HEK293 (cell line): ENCODE data around the gene PRPF19.

Experiments used
- CTCF ChIA-PET: fragments of 350-600 bp; formaldehyde crosslinking; extraction: SDS; loops from one replicate; lab custom pipeline; 2021; ENCODE audit warnings: antibody characterized with exemption; lab: Yijun Ruan, JAX
- POLR2A ChIA-PET: fragments of 300-600 bp; formaldehyde crosslinking; extraction: SDS; loops from one replicate; lab custom pipeline; 2020; ENCODE audit warnings: antibody characterized with exemption, inconsistent platforms; lab: Yijun Ruan, JAX
- H3K27ac ChIP-seq: fragments of 200-500 bp; sonication (Bioruptor generic); 2 replicates; pipeline ENCODE4 v1.5.1; 2014; ENCODE audit warnings: low read depth, low read length, control low read depth, inconsistent platforms; ENCODE audit errors: extremely low read depth
- H3K36me3 ChIP-seq, 2 experiments: fragments of 200-500 bp in 1 of 2; sonication (Bioruptor generic) in 1 of 2; 1 replicate in 1 of 2; 2 replicates in 1 of 2; pipeline ENCODE4 v1.5.1; 2014 to 2017; ENCODE audit warnings: inconsistent platforms in 2 of 2, low read length in 2 of 2; ENCODE audit not compliant: control insufficient read depth in 2 of 2, insufficient read depth in 1 of 2
- H3K4me1 ChIP-seq: fragments of 200-500 bp; sonication (Bioruptor generic); 2 replicates; pipeline ENCODE4 v1.5.1; 2014; ENCODE audit warnings: mild to moderate bottlenecking, low read length, inconsistent platforms; ENCODE audit not compliant: control insufficient read depth, insufficient read depth
- H3K4me3 ChIP-seq: 2 replicates; pipeline ENCODE4 v1.5.1; 2011; ENCODE audit warnings: low read depth, mild to moderate bottlenecking, control low read depth, low read length, moderate library complexity
- H3K9me3 ChIP-seq: fragments of 200-500 bp; sonication (Bioruptor generic); 2 replicates; pipeline ENCODE4 v1.5.1; 2014; ENCODE audit warnings: low read depth, low read length, inconsistent platforms; ENCODE audit not compliant: control insufficient read depth, insufficient read depth
- BCL11A ChIP-seq: fragments of 450-650 bp; formaldehyde crosslinking; IDR thresholded peaks from 2 replicates; pipeline ENCODE4 v1.5.1; 2016; ENCODE audit warnings: low read depth, missing biosample characterization, missing genetic modification characterization
- BCL11B ChIP-seq: fragments of 450-650 bp; formaldehyde crosslinking; IDR thresholded peaks from 2 replicates; pipeline ENCODE4 v1.5.1; 2016; ENCODE audit warnings: low read depth, missing biosample characterization, missing genetic modification characterization
- GLI4 ChIP-seq: fragments of 450-650 bp; formaldehyde crosslinking; IDR thresholded peaks from 2 replicates; pipeline ENCODE4 v1.5.1; 2016; ENCODE audit warnings: missing biosample characterization, missing genetic modification characterization
- KLF8 ChIP-seq: fragments of 450-650 bp; formaldehyde crosslinking; IDR thresholded peaks from 2 replicates; pipeline ENCODE4 v1.5.1; 2016; ENCODE audit warnings: missing biosample characterization, missing genetic modification characterization
- ZBTB1 ChIP-seq: fragments of 450-650 bp; formaldehyde crosslinking; IDR thresholded peaks from 2 replicates; pipeline ENCODE4 v1.5.1; 2016; ENCODE audit warnings: missing biosample characterization, missing genetic modification characterization
- ZIC2 ChIP-seq: fragments of 450-650 bp; formaldehyde crosslinking; IDR thresholded peaks from 2 replicates; pipeline ENCODE4 v1.5.1; 2016; ENCODE audit warnings: missing biosample characterization, missing genetic modification characterization
- ZNF140 ChIP-seq: fragments of 450-650 bp; formaldehyde crosslinking; IDR thresholded peaks from 2 replicates; pipeline ENCODE4 v1.5.1; 2016; ENCODE audit warnings: missing biosample characterization, missing genetic modification characterization
- ZNF16 ChIP-seq: fragments of 450-650 bp; formaldehyde crosslinking; IDR thresholded peaks from 2 replicates; pipeline ENCODE4 v1.5.1; 2016; ENCODE audit warnings: low read depth, missing biosample characterization, missing genetic modification characterization
- ZNF239 ChIP-seq: fragments of 450-650 bp; formaldehyde crosslinking; IDR thresholded peaks from 2 replicates; pipeline ENCODE4 v1.5.1; 2016; ENCODE audit warnings: missing biosample characterization, missing genetic modification characterization
- ZNF302 ChIP-seq: fragments of 450-650 bp; formaldehyde crosslinking; IDR thresholded peaks from 2 replicates; pipeline ENCODE4 v1.5.1; 2016; ENCODE audit warnings: missing biosample characterization, missing genetic modification characterization, low read depth
- ZNF311 ChIP-seq: fragments of 450-650 bp; formaldehyde crosslinking; IDR thresholded peaks from 2 replicates; pipeline ENCODE4 v1.5.1; 2017; ENCODE audit warnings: missing biosample characterization, missing genetic modification characterization, borderline replicate concordance
- ZNF416 ChIP-seq: fragments of 450-650 bp; formaldehyde crosslinking; IDR thresholded peaks from 2 replicates; pipeline ENCODE4 v1.5.1; 2016; ENCODE audit warnings: missing biosample characterization, missing genetic modification characterization
- ZNF426 ChIP-seq: fragments of 450-650 bp; formaldehyde crosslinking; IDR thresholded peaks from 2 replicates; pipeline ENCODE4 v1.5.1; 2017; ENCODE audit warnings: missing biosample characterization, missing genetic modification characterization, mild to moderate bottlenecking, inconsistent platforms, moderate library complexity
- ZNF610 ChIP-seq: fragments of 450-650 bp; formaldehyde crosslinking; IDR thresholded peaks from 2 replicates; pipeline ENCODE4 v1.5.1; 2016; ENCODE audit warnings: missing biosample characterization, missing genetic modification characterization, borderline replicate concordance
- ZNF654 ChIP-seq: fragments of 450-650 bp; formaldehyde crosslinking; IDR thresholded peaks from 2 replicates; pipeline ENCODE4 v1.5.1; 2016; ENCODE audit warnings: low read depth, missing biosample characterization, missing genetic modification characterization
- ZNF677 ChIP-seq: fragments of 450-650 bp; IDR thresholded peaks from 2 replicates; pipeline ENCODE4 v1.5.0; 2018; ENCODE audit warnings: missing biosample characterization, mild to moderate bottlenecking, missing genetic modification characterization, moderate library complexity
- ZNF701 ChIP-seq: fragments of 450-650 bp; formaldehyde crosslinking; IDR thresholded peaks from 2 replicates; pipeline ENCODE4 v1.5.1; 2016; ENCODE audit warnings: missing biosample characterization, missing genetic modification characterization
- ZNF747 ChIP-seq: fragments of 450-650 bp; formaldehyde crosslinking; IDR thresholded peaks from 2 replicates; pipeline ENCODE4 v1.5.1; 2016; ENCODE audit warnings: missing biosample characterization, missing genetic modification characterization
- ZNF777 ChIP-seq: fragments of 450-650 bp; formaldehyde crosslinking; IDR thresholded peaks from 2 replicates; pipeline ENCODE4 v1.5.1; 2017; ENCODE audit warnings: missing biosample characterization, missing genetic modification characterization, borderline replicate concordance
- TF ChIP-seq, protein P1 (sequence below): fragments of 450-650 bp; formaldehyde crosslinking; IDR thresholded peaks from 2 replicates; pipeline ENCODE4 v1.5.1; 2017; ENCODE audit warnings: missing biosample characterization, missing genetic modification characterization
- TF ChIP-seq, protein P2 (sequence below): fragments of 450-650 bp; IDR thresholded peaks from 2 replicates; pipeline ENCODE4 v1.5.1; 2018; ENCODE audit warnings: missing biosample characterization, missing genetic modification characterization
- TF ChIP-seq, protein P3 (sequence below): fragments of 450-650 bp; formaldehyde crosslinking; IDR thresholded peaks from 2 replicates; pipeline ENCODE4 v1.5.1; 2016; ENCODE audit warnings: missing biosample characterization, missing genetic modification characterization
- TF ChIP-seq, protein P4 (sequence below): fragments of 450-650 bp; formaldehyde crosslinking; conservative IDR thresholded peaks from 2 replicates; pipeline ENCODE4 v1.5.1; 2016; ENCODE audit warnings: low read depth, missing biosample characterization, missing genetic modification characterization
- TF ChIP-seq, protein P5 (sequence below): fragments of 450-650 bp; IDR thresholded peaks from 2 replicates; pipeline ENCODE4 v1.5.1; 2018; ENCODE audit warnings: missing biosample characterization, mild to moderate bottlenecking, missing genetic modification characterization

Gene PRPF19

DNA sequence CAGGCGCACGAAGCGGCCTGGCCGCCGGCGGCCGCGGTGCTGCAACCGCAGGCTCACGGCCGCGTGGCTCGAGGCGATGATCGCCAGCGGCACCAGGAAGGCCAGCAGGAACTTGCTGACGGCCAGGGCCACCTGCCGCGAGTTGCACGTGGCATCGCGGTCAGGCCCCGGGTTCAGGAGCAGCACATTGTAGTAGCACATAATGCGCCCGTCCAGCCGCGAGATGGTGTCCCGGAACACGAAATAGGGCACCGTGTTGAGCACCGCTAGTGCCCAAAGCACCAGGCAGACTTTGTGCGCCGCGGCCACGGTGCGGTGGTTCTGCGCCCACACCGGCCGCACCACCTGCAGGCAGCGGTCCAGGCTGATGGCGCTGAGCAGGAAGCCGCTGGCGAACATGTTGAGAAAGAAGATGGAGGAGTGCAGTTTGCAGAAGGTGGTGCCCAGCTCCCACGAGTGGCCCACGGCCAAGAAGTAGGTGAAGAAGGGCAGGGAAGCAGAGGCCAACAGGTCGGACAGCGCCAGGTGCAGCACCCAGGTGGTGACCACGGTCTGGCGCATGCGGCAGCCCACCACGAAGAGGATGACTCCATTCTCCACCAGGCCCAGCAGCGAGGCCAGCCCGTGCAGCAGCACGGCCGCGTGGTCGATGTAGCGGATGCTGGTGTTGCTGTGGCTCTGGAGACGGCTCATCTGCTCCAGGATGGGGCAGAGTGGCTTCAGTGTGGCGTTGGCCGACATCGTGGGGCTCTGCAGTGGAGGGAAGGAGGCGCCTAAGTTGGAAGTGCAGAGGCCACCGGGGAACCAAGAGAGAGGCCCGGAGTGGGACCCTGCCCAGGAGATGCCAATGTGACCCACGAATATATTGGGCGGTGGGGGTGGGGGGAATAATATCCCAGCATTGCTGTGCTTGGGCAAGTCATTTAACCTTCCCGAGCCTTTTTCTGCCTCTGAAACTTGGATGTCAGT, 53.1 kb downstream of the PRPF19 start:
- ChIA-PET CTCF (no interaction called here), POLR2A (no interaction called here)
- TF ChIP-seq BCL11A (no peak), ZNF677 (tag by site-specific recombination) (no peak), ZNF140 (tag by site-specific recombination) (no peak), GLI4 (tag by site-specific recombination) (no peak), ZNF747 (tag by site-specific recombination) (no peak), ZIC2 (tag by site-specific recombination) (no peak), ZNF311 (tag by site-specific recombination) (no peak), ZNF416 (tag by site-specific recombination) (no peak), ZNF16 (tag by site-specific recombination) (no peak), BCL11B (tag by site-specific recombination) (no peak), ZNF426 (no peak), KLF8 (tag by site-specific recombination) (no peak), ZNF654 (tag by site-specific recombination) (no peak), ZNF610 (tag by site-specific recombination) (no peak)
- TF ChIP-seq, protein P1, sequence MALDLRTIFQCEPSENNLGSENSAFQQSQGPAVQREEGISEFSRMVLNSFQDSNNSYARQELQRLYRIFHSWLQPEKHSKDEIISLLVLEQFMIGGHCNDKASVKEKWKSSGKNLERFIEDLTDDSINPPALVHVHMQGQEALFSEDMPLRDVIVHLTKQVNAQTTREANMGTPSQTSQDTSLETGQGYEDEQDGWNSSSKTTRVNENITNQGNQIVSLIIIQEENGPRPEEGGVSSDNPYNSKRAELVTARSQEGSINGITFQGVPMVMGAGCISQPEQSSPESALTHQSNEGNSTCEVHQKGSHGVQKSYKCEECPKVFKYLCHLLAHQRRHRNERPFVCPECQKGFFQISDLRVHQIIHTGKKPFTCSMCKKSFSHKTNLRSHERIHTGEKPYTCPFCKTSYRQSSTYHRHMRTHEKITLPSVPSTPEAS (tag by site-specific recombination): no peak
- TF ChIP-seq, protein P2, sequence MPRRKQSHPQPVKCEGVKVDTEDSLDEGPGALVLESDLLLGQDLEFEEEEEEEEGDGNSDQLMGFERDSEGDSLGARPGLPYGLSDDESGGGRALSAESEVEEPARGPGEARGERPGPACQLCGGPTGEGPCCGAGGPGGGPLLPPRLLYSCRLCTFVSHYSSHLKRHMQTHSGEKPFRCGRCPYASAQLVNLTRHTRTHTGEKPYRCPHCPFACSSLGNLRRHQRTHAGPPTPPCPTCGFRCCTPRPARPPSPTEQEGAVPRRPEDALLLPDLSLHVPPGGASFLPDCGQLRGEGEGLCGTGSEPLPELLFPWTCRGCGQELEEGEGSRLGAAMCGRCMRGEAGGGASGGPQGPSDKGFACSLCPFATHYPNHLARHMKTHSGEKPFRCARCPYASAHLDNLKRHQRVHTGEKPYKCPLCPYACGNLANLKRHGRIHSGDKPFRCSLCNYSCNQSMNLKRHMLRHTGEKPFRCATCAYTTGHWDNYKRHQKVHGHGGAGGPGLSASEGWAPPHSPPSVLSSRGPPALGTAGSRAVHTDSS: no peak
- TF ChIP-seq, protein P3, sequence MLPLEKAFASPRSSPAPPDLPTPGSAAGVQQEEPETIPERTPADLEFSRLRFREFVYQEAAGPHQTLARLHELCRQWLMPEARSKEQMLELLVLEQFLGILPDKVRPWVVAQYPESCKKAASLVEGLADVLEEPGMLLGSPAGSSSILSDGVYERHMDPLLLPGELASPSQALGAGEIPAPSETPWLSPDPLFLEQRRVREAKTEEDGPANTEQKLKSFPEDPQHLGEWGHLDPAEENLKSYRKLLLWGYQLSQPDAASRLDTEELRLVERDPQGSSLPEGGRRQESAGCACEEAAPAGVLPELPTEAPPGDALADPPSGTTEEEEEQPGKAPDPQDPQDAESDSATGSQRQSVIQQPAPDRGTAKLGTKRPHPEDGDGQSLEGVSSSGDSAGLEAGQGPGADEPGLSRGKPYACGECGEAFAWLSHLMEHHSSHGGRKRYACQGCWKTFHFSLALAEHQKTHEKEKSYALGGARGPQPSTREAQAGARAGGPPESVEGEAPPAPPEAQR (tag by site-specific recombination): no peak
- Histone ChIP-seq H3K4me3 (no peak overlapping the region), H3K27ac (no peak overlapping the region), H3K4me1 (no peaks in the 10 kb centered on the region), H3K9me3 (no peaks in the 10 kb centered on the region), H3K36me3 (peaks cover 0 to 39% of the 10 kb centered on the region in 2 experiments; a peak in 1 of 3 replicates)

DNA sequence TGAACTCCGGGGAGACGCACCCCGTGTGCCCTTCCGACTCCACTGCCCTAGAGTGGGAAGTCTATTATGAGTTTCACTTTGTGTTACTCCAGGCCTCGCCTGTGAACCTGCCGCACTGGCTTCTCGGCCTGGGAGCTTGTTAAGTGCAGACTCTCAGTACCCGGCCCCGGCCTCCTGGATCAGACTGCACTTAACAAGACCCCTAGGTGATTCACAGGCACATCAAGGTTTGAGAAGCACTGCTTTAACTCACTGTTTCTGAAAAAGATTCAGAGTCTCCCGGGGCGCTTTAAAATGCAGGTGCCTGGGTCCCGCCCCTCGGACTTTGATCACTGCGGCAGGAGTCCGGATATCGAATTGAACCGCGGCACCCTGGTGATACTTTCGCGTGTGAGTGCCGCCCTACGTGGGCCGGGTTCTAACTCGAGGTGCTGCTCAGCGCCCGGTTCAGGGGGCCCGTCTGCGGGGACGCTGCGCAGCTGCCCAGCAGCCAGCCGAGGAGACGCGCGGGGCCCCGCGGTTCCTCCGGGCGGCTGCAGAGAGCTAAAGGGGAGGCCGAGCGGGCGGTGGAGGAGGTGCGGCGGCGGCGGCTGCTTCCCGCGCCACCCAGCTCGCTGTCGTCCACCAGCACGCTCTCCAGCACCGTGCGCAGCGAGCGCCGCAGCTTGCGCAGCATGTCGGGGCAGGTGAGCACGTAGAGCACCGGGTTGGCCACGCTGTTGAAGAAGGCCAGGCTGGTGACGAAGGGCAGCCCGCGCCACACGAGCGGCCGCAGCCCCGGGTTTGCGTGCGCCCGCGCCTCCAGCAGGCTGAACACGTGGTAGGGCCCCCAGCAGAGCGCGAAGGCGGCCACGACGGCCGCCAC, 54.0 kb downstream of the PRPF19 start:
- H3K4me3 ChIP-seq: no peak overlapping the region
- no peaks in the 10 kb centered on the region for H3K9me3 ChIP-seq
- POLR2A ChIA-PET: no interaction called here
- H3K4me1 ChIP-seq: no peaks in the 10 kb centered on the region
- CTCF ChIA-PET: interaction anchor here (1.6 kb wide), 1 partner anchor 21 kb away, joined by 3 read pairs; no protein-coding TSS in a partner anchor
- peaks cover 0 to 48% of the 10 kb centered on the region in 2 experiments; a peak in 1 of 3 replicates for H3K36me3 ChIP-seq
- H3K27ac ChIP-seq: no peak overlapping the region
- TF ChIP-seq, protein P4, sequence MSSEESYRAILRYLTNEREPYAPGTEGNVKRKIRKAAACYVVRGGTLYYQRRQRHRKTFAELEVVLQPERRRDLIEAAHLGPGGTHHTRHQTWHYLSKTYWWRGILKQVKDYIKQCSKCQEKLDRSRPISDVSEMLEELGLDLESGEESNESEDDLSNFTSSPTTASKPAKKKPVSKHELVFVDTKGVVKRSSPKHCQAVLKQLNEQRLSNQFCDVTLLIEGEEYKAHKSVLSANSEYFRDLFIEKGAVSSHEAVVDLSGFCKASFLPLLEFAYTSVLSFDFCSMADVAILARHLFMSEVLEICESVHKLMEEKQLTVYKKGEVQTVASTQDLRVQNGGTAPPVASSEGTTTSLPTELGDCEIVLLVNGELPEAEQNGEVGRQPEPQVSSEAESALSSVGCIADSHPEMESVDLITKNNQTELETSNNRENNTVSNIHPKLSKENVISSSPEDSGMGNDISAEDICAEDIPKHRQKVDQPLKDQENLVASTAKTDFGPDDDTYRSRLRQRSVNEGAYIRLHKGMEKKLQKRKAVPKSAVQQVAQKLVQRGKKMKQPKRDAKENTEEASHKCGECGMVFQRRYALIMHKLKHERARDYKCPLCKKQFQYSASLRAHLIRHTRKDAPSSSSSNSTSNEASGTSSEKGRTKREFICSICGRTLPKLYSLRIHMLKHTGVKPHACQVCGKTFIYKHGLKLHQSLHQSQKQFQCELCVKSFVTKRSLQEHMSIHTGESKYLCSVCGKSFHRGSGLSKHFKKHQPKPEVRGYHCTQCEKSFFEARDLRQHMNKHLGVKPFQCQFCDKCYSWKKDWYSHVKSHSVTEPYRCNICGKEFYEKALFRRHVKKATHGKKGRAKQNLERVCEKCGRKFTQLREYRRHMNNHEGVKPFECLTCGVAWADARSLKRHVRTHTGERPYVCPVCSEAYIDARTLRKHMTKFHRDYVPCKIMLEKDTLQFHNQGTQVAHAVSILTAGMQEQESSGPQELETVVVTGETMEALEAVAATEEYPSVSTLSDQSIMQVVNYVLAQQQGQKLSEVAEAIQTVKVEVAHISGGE (tag by site-specific recombination): no peak
- TF ChIP-seq, protein P5, sequence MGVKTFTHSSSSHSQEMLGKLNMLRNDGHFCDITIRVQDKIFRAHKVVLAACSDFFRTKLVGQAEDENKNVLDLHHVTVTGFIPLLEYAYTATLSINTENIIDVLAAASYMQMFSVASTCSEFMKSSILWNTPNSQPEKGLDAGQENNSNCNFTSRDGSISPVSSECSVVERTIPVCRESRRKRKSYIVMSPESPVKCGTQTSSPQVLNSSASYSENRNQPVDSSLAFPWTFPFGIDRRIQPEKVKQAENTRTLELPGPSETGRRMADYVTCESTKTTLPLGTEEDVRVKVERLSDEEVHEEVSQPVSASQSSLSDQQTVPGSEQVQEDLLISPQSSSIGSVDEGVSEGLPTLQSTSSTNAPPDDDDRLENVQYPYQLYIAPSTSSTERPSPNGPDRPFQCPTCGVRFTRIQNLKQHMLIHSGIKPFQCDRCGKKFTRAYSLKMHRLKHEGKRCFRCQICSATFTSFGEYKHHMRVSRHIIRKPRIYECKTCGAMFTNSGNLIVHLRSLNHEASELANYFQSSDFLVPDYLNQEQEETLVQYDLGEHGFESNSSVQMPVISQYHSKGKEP (tag by site-specific recombination): no peak
- TF ChIP-seq ZNF701 (no peak), ZNF777 (tag by site-specific recombination) (no peak), ZNF302 (tag by site-specific recombination) (no peak), ZNF239 (tag by site-specific recombination) (no peak), ZBTB1 (tag by site-specific recombination) (no peak)
